NCI-H524 treated with DMSO at 0.1 percent for 48 hours (cell line): ENCODE results near the gene NPHP4.

Experiments
- DNase-seq: peaks from one replicate; lab custom pipeline; 2025; lab: John Stamatoyannopoulos, UW

Gene NPHP4

DNA sequence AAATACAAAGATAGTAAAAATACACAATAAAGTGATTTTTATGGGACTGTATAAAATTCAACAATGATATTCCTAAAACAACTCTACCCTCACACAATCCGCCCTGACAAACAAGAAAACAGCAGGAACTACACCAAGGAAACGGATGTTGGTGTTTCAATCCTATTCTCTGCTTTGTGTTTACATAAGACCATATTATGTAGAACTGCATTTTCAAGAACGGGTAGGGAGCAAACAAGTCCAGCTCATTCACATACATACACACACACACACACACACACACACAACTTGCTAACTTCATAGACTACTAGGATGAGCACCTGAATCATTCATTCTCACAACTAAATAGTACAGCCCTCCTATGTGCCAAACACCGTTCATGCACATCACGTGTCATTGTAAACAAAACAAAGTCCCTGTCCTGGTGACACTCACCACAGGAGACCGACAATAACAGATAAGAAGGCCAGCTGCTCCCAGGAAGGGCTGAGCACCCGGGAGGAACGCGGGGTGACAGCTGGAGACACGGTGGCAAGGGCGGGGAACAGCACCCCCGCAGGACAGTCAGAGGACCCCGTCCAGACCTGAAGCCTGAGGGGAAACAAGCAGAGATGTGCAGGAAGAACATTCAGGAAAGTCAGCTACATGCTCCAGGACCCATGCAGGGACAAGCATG is 43.0 kb downstream of the NPHP4 start:
- DNase-seq = no peak

DNA sequence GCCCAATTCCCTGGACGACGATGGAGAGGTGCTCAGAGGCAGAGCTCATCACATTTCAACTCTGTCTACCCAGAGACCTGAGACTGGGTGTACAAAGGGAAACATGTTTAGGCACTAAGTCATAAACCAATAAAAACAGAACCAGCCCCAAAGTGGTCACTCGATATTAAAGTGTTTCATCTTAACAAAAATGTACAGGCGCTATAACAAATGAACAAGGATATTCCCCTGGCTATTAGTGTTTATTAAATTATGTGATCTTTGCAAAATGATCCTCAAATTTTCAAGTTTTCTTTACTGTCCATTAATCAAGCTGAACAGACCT is 43.6 kb downstream of the NPHP4 start:
- DNase-seq = no peak

DNA sequence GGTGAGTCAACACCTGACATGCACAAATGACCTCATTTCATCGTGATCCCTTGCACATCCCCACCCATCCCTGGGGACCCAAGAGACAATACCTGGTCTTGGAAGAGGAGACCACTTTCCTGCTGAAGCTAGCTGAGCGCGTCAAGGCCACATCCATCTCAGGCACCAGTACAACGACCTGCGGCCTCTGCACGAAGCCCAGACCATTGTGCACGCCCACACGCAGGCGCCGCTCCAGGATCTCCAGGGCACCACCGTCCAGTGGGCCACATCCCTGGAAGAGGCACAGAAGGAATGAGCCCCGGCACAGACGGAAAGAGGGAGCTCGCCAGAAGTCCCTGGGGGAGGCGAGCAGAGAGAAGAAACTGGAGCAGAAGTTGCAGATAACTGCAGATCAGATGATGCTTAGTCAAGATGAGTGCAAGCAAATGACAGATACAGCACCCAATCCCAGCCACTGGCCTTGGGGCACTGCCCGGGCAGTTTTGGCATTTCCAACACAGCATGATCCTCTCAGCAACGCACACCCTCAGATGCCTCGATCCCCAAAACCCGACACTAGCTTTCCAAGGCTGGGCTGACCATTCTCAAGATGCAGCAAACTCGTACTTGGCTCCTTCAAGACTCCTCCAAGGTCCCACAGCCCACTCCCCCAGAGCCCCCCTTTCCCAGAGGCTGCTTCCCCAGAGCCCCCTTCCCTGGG is 44.1 kb downstream of the NPHP4 start:
- DNase-seq = no peak

DNA sequence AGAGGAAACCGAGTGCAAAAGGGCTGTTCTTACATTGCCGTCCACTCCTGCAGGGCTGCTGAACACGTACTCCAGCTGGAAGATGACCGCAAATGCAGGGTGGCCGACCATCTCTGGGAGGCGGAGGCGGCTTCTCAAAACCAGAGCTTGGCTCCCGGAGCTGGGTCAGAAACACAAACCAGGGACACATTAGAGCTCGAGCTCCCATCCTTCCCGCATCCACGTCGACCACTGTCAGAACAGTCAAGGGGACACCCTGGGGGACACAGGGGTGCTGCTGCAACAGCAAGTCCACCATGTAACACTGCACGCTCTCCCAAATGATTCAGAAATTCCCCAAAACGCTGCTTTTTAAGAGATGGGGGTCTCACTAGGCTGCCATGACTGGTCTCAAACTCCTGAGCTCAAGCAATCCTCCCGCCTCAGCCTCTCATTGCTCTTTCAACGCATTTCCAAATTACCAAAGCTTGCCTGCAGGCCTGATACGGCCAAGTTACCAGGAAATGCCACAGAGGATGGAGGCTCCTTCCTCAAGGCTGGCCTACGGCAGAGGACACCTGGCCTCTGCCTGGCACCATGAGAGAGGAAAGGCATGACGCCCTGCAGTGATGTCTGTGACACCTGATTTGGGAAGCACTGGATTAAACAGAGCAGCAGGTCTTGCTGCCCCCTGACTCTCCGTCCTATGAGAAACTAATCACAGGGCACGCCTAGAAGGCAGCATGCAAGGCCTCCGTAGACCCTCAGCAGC is 45.0 kb downstream of the NPHP4 start:
- DNase-seq = no peak

DNA sequence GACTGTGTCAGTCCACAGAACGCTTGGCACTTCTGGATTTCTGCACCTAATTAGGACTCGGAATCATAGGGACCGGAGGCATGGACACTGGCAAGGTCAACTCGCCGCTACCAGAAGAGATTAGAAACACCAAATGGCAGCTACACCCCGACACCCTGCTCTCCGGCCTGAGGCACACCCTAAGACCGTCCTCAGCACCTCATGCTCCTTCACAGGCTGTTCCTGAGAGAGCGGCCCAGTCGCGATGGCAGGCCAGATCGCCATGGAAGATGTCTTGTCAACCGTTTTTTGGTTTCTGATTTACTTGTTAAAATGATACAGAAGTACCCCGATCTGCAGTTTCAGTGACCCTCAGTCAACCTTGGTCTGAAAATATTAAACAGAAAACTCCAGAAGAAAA is 46.8 kb downstream of the NPHP4 start:
- DNase-seq = no peak

DNA sequence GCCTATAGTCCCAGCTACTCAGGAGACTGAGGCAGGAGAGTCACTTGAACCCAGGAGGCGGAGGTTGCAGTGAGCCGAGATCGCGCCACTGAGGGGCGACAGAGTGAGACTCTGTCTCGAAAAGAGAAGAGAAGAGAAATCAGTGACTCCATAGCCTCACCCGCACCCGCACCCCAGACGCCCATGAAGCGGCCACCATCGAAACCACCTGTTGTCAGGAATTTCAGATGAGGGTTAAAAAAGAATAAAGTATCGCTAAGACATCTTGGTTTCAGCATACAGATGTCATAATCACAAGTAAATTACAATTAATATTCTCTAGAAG is 47.4 kb downstream of the NPHP4 start:
- DNase-seq = no peak

DNA sequence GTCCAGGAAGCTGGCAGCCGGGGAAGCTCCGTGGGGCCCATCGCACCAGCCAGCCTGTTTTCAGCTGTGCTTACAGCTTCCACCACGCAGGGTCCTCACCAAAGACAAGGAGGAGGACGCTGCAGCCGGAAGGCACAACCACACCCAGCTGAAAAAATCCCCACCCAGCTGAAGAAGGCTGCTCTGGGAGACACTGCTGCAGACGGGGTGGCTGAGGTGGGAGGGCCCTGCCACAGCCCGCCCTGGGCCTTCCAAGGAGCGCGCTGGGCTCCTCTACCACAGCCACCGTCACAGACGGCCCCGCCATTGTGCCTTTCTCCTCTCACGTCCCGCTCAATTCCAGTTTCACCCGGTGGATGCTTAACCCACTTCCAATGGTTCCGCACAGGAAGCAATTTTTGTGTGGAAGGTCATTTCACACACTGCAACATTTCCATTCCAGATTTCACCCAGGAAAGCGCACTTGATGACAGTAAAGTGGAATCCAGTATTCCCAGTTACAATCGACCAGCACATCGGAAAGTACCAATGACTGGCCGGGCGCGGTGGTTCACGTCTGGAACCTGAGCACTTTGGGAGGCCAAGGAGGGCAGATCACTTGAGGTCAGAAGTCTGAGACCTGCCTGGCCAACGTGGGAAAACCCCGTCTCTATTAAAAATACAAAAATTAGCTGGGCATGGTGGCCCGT is 47.9 kb downstream of the NPHP4 start:
- DNase-seq = no peak

DNA sequence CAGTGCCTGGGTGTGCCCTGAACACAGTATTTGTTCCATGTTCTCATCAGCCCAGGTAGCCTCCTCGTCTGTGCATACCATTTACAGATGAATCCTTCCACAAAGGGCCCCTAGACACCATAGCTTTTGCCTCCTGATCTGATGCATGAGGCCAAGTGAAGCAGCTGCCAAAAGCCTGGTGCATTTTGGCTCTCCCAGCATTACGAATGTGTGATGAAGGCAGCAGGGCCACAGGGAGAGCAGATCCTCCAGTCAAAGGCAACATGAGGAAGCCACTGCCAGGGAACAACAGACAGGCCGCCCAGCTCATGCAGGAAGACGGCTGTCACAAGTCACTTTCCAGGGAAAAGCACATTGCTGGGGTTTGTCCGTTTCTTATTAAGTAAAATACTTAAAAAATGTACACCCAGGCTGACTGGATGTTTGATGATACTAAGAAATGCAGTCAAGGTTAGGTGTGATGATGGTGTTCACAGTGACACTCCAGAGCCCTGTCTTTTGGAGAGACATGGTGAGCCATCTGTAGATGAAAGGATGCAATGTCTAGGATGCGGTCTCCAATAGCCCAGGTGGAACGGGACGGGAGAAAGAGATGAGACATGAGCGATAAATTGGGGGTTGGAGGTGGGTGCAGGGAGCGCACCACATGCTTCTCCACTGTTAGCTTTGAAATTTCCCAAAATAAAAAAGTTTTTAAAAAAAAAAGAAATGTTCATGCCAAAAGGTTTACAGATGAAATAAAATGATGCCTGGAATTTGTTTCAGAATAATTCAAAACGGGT is 48.7 kb downstream of the NPHP4 start:
- DNase-seq = no peak

DNA sequence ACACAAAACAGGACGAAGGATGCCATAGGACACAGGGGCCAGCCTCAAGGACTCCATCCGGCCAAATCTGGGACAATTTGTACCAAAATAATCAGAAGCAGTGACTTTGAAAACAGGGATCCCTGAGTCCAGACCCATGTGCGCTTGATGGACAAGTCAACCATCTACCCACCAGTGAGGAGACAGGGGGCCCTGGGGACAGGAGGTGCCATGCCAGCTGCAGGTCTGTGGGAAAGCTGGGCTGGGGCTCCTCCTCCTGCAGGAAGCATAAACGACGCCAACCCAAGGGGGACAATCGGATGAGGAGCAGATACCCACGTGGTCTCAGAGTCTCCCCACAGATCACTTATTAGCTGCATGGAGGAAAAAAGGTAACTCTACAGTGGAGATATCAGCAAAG is 50.6 kb downstream of the NPHP4 start:
- no peak for DNase-seq

DNA sequence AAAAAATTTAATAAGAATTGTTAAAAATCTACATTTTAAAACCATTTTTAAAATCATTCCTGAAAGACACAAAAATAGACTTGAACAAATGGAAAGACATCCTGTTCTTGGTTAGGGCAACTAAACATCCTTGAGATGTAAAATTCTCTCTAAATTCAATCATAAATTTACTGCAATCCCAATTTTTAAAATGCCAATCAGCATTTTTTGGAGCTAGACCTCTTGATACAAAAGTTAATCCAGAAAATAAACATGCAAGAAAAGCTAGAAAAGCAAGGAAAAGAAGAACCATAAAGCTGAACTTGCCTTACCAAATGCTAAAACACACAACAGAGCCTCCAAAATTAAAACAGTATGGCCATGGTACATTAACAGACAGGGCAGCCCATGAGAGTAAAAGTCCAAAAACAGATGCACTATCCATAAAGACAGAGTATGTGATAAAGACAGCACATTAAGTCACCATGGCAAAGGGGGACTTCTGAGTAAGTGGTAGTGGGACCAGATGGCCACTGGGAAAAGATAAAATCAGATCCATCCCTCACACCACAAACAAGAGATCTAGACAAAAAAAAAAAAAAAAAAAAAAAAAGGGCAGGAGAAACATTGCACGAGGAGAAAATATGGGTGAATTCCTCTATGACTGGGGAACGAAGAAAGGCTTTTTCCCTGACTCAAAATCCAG is 51.4 kb downstream of the NPHP4 start:
- no peak for DNase-seq

DNA sequence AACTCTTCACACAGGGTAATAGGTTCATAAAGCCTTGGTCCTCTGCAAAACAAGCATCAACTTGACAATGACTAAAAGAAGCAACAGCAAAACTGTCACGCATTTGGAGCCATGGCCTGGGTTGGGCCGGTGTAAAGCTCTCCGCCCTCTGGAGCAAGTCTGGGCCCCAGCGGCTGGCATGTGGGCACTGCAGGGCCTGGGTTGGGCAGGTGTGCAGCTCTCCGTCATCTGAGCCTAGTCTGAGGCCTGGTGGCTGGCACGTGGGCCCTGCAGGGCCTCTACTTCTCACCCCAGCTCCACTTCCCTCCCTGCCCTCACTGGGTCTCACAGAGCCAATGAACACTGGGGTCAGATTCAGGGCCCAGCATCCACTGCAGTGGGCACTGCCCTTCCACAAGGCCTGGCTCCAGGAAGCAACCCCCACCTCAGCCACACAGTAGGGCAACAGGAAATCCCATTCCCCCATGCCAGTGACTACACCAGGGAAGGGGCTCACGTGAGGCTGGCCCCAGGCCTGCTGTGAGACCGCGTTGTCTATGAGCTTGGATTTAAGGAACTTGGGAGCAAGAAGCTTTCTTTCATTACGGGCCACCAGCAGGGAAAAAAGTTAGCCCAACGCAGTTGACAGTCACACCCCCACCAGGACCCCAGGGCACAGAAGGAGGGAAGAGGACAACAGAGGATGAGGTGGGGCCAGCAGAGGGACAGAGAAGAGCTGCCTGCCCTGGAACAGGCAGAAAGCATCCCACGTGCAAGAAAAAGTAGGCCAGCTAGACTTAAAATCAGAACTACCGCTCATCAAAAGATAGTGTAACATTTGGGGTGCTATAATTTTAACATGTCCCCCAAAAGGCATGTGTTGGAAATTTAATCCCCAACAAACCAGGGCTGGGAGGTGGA is 52.7 kb downstream of the NPHP4 start:
- no peak for DNase-seq

DNA sequence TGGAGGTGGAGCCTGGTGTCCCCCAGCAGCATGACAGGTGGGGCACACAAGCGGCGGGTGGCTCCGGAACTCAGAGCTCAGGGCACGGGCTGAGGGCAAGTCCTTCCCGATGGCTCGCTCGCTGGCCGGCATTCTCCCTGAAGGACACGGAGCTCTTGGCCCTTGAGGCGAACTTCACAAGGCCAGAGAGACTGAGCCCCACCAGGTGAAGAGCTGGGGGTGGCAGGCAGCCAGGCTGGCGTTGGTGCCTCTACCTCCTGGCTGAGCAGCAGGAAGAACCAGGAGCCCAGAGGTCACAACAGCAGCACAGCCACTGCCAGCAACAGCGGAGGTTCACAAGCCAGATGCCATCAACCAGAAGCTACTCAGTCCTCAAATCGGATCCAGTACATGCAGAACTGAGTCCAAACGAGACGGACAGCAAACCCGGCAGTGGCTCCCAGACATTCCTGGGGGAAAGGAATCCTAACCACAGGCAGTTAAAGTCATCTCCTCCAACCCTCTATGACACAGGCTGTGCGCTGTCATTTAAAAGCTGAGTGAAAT is 54.1 kb downstream of the NPHP4 start:
- DNase-seq = no peak

DNA sequence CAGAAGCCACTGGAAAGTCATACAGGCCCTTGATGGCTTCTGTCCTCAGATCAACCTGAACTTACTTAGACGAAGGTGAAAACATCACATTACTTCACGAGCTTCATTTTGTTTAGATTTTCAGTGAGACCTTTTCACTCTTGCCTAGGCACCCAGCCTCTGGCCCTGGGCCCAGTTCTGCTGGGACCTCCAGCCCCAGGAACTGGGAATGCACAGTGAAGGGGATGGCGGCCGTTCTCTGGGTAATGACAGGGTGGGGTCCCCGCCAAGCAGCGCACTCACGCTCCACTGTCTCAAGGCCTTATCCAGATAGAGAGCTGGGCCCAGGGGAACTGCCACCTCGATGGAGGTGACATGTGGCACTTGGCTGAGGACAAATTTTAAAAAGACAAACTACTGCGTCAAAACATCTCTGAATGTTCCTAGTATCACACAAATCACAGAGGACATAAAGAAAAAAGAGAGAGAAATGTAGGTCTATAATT is 54.8 kb downstream of the NPHP4 start:
- DNase-seq = no peak

DNA sequence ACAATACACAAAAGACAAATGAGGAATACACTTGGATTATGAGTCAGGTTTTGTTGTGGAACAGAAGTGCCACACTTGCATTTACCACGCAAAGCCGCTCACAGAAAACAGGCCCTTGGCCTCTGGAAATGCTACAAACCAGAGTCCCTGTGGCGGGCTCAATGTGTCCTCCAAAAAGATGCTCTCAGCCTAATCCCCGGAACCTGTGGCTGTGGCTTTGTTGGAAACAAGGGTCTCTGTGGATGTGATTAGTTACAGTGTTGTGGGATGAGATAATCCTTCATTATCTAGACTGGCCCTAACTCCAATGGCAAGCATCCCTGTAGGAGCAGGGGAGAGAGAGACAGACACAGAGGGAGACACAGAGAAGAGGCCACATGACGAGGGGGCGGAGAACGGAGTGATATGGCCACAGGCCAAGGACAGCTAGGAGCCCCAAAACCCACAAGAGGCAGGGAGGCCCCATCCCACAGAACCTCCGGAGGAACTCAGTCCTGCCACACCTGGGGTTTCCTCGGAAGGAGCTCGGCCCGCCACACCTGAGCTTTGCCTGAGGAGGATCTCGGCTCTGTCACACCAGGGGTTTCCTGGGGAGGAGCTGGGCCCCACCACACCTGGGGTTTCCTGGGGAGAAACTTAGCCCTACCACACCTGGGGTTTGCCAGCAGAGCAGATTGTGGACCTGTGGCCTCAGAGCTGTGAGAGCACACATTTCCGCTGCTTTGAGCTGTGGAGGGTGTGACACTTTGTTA is 55.4 kb downstream of the NPHP4 start:
- DNase-seq = no peak

DNA sequence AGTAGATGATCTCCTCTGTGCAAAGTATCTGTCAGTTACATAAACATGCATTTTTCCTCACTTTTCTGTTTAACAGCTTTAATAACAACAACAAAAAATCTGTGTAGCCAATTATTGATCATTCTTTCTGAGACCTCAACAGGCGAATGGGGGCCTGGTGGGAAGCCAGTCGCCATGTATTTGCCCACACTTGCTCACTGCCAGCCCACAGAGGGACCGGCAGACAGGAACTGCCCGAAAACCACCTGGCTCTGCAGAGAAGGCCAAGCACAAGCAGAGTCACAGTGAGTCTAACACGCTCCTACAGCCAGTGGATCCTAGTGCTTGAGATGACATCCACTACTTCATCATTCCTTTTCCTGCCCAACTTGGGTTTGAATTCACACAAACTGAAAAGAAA is 56.1 kb downstream of the NPHP4 start:
- no peak for DNase-seq

DNA sequence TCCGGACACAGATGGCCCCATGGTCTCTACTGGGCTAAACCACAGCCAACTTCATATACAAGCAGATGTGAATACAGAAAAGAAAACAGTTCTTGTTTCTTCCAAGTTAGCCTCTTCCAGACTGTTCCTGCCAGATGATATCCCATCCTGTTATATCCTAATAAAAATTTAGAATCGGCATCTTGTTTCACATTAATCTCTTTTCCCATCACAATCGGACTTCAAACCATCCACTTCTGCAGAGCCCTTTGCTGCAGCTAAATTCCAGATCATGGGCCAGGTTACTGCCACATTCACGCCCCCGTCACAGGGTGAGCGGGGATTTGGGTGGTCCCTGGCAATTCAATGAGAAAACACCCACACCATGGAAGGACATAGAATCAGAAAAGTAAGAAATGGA is 57.2 kb downstream of the NPHP4 start:
- no peak for DNase-seq

DNA sequence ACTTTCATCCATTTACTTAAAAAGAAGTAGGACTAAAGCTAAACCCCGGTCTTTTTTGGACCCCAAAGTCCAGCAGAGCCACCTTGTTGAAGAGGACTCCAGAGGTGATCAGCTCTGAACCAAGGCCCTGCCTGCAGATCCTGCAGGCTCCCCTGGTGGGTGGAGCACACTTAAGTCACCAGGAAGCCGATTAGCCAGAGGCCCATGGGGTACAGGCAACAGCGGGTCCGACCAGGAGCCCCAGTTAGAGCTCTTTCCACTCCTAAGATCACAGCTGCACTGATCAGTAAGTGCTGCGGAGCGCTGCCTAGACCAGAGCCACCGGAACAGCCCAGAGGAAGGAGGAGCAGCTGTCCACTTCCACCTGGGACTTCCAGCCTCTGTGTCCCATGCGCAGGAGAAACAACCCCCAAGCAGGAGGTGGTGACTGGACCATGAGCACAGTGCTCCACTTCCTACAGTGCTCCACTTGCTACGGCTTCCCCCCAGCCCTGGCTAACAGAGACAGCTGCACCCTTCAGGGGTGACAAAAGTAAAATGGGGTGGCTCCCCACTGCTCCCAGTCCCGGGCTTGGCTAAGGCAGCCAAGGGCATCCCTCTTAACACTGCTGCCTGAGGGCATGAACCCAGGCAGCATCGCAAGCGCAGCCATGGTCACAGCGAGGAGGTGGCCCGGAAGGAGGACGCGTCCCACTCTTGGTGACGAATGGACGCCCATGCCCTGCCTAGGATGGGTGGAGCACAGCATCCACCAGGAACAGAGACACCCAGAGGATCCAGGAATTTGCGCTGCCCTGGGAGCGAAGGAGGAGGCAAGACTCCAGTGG is 58.0 kb downstream of the NPHP4 start:
- no peak for DNase-seq

DNA sequence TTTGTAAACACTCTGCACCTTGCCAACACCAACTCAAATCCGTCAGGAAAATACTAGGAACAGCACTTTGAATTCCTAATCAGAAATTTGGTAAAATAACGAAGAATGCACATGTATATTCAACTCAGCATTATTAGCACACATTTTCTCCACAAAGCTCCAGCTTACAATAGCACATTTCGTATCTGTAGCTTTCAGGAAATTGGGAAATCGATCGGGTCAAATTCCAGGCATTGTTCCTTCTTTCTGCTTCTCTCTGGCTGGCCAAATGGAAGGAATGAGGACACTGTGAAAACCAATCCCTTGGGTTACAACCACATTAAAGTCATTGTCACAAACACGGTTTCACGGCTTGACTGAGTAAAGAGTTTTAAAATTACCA is 58.6 kb downstream of the NPHP4 start:
- DNase-seq = no peak

DNA sequence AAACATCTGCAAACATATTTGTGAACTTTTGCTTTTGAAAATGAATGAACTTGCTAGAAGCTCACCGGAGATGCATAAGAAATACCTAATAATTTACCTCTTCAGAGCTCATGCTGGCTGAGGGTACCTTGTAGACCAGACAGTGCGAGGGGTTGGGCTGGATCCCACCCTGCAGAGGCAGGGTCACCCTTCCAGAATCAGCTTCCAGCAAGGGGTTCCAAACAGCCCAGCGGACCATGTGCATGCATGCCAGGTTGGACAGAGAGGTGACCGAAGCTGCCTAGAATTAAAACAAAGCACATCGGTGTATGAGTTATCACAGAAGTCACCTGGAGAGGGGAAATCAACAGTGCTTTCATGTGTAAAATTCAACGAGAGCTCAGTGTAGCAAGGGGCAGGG is 59.2 kb downstream of the NPHP4 start:
- DNase-seq = no peak
